HG03571 (cell line): ENCODE results near the gene NPFFR1.

Experiments used
- ATAC-seq: cut with Tn5 transposase; IDR thresholded peaks from one replicate; pipeline ENCODE4 v1.9.1; 2021; ENCODE audit not compliant: unreplicated experiment

NPFFR1 gene

DNA sequence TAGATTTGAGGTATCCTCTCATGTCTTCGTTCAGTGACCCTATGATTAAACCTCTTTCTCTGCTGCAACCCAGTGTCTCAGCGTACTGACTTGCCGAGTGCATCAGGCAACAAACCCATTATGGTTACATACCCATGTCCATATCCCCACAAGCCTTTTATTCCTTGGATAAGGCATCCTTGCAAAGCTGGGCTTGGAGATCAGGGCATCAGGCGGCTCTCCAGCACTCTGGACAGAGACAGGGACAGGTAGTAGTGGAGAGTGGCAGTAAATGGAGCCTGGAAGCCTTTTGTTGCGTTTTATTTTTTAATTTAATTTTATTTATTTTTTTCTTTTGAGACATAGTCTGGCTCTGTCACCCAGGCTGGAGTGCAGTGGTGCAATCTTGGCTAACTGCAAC, 32.0 kb upstream of the NPFFR1 start:
- ATAC-seq = no peak

- ATAC-seq = no peak
Observed at GRCh38 chr10:70315276-70315675, 31.5 kb upstream of the NPFFR1 start.

- ATAC-seq = no peak
Observed at GRCh38 chr10:70312972-70313371, 29.2 kb upstream of the NPFFR1 start.

DNA sequence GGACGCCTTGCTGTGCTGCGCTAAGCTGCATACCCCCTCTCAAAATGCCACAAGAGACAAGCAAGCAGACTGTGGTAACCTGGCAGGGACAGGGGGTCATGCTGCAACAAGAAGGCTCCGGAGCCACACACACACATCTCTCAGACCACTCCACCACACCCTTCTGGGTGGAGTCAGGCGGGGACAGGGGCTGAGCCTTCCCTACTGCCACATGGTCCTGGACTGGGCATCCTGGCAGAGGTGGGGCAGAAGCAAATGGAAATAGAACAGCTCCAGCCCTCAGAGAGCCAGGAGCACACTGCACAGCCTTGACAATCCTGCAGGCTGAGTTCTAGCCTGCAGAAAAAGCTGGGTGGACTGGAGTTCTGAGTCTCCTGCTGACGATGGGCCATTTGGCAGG, 28.4 kb upstream of the NPFFR1 start:
- ATAC-seq = no peak

- ATAC-seq = no peak
Observed at GRCh38 chr10:70311698-70312097, 27.9 kb upstream of the NPFFR1 start.

DNA sequence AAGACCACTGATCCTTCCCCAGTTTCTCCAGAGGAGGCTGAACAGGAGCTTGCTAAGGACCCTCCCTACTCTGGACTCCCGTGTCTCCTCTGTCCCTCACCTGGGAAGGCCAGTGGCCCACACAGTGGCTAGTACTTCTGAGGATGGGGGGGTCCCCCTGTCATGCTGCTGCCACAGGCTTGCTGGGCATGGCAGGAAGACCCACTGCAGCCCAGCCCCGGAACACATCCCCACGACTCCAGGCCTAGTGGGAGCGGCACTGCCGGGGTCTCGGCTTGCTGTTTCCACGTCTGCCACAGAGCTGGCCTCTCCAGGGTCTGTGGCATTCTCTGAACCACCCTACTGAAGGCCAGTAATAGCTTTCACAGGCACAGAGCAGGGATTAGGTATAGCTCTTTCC, 25.9 kb upstream of the NPFFR1 start:
- no peak for ATAC-seq

DNA sequence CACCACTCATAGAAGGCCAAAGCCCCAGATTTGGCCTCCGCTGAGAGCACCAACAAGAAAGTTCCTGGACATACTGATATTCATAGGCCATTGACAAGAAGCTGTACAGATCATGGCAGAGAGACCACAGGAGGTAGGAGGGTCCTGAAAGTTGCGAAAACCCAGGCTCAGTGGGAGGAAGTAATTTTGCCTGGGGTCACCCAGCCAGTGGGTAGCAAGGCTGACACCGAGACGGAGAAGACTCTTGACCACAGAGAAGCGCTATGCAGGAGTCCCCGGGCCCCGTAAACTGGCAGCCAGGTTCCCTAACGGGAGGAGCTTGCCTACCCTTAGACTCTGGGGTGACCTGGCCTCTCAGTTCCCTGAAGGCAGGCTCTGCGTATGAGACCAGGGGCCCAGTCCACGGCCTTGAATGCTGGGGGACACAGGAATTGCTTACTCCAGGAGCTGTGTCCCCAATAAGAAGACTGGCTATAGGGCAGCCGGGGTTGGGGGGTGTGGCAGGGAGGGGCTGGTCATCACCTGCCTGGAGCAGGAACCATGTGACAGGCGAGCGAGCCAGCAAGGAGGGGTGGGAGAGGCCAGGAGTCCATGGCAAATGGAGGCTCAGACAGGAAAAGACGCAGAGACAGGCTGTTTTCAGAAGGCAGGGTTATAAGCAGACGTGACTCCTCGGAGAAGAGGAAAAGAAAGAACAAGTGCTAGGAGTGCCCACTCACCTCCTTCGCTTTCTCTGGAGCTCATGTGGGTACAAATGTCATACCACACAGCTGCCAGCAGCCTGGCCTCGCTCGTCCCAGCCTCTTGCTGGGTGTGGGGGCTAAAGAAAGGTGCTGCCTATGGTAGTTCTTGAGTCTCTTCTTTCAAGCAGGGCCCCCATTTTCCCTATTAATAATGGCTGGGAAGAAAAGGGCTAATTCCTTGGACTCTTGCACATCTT, 24.6 kb upstream of the NPFFR1 start:
- ATAC-seq = no peak

- no peak for ATAC-seq
Observed at GRCh38 chr10:70306886-70307520, 23.2 kb upstream of the NPFFR1 start.

DNA sequence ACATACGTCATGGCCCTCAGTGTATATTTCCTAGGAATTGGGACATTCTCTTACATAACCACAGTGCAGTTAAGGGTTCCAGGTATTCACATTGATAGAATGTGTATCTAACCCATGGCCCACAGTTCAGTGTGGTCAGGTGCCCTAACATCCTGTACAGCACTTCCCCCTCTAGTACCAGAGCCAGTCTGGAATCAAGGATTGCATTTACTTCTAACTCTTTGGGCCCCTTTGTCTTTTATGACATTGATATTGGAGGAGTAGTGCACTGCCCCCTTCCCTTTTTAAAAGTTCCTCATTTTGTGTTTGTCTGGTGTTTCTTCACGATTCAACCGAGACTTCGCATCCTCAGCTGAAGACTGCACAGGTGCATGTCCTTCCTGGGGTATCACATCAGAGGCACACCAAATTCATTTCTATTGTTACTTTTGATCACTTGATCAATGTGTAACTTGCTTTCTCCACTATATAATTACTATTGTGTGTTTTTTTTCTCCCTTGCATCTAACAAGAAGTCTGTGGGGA, 22.4 kb upstream of the NPFFR1 start:
- no peak for ATAC-seq

GRCh38 chr10:70303730-70304129, 19.9 kb upstream of the NPFFR1 start:
- no peak for ATAC-seq

DNA sequence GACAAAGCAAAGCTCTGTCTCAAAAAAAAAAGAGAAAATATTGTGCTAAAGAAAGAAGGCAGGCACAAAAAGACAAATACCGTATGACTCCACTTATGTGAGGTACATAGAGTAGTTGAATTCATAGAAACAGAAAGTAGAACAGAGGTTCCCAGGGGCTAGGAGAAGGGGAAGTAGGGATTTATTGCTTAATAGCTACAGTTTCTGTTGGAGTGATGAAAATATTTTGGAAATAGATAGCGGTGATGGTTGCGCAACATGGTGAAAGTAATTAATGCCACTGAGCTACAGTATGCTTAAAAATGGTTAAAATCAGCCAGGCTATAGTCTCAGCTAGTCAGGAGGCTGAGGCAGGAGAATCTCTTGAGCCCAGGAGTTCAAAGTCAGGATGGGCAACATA, 18.5 kb upstream of the NPFFR1 start:
- ATAC-seq = no peak

DNA sequence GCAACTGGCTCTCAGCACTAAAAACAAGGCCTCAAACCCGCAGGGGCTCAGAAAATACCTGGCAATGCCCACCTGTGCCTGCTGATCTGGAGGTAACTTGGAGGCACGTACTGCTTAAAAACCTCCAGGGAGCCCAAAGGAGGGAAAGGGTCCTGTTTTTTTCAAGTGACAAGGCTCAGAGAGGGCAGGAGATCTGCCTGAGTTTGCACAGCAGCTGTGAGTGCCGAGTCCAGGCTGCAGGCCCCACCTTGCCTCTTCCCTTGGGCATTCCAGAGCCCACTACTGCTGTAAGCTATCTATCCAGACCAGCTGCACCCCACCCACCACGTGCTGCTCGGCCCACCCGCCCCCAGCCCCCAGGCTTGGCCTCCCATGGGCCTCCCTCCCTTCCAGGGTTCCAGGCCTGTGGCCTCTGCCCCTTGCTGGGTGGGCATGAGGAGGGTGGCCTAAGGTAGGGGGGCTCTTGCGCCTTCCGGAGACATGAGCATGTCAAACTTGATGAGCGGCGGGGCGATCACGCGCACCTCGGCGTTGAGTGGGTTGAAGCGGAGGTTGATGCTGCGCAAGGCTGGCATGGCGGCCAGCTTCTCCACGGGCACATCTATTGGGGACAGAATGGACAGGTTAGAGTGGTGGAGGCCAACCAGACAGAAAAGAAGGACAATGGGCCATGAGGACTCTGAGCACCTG, 17.2 kb upstream of the NPFFR1 start:
- no peak for ATAC-seq

DNA sequence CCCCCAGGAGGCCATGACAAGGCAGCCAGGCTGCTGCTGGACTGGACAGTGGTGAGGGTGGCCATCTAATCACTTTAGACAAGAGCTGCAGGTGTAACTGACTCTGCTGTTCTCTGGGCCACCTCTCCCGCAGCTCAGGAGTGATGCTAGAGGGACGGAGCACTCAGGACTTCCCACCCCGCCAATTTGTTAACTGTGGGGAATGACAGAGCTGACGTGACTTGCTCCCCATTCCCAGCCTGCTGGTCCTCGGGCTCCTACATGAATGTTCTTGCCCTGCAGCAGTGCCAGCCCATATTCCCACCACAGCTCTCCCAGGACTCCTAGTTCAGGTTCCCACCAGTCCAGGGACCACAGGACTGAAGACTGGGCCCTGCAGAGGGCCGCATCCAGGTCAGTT, 16.7 kb upstream of the NPFFR1 start:
- no peak for ATAC-seq

GRCh38 chr10:70299876-70300275, 16.1 kb upstream of the NPFFR1 start:
- no peak for ATAC-seq

DNA sequence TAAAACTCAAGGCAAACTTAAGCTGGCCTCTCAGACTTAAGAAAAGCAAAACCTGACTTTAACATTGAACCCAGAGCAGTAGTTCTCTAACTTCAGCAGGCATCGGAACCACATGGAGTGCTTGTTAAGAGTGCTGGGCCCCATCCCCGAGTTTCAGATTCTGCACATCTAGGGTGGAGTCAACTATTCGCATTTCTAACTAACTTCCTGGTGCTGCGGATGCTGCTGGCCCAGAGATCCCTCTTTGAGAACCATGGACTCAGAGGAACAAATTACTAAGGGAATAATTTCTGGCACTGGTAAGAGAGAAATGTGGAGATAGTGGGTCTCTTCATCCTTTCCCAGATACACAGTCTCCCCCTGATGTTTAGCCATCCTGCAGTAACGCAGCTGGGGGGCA, 14.6 kb upstream of the NPFFR1 start:
- ATAC-seq = no peak

GRCh38 chr10:70297224-70297623, 13.4 kb upstream of the NPFFR1 start:
- no peak for ATAC-seq

DNA sequence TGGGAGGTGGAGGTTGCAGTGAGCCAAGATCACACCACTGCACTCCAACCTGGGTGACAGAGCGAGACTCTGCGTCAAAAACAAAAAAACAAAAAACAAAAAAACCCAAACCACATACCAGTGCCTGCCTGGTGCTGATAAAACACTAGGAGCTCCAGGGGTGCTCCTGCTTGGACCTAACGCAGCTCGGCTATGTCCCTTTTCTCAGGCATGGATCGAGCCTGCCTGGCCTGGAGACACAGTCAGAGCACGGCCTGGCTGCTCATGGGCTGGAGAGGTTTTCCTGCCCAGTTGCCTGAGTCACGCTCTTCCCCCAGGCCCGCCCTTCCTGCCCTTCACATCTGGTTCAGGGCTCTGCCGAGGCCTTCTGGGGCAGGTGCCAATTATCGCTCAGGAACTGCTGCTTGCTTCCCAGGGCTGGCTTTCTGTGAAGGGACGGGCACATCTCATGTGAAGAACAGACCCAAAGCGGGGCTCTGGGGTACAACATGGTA, 12.6 kb upstream of the NPFFR1 start:
- no peak for ATAC-seq

DNA sequence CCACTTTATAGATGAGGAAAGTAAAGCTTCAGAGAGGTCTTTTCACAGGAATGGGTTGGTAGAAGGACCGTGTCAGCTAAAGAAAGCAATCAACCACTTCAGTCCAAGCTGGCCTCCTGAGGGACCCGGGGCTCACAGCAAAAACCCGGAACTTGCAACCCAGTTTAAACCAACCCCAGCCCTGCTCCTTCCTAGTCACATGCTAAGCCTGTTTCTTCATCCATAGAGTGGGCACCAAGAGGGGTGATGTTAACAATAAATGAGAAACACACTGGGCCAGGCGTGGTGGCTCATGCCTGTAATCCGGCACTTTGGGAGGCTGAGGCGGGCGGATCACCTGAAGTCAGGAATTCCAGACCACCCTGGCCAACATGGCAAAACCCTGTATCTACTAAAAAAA, 12.1 kb upstream of the NPFFR1 start:
- ATAC-seq = no peak

- no peak for ATAC-seq
Observed at GRCh38 chr10:70295321-70295720, 11.5 kb upstream of the NPFFR1 start.

GRCh38 chr10:70293169-70293843, 9.5 kb upstream of the NPFFR1 start:
- ATAC-seq = peak; percentile 79

DNA sequence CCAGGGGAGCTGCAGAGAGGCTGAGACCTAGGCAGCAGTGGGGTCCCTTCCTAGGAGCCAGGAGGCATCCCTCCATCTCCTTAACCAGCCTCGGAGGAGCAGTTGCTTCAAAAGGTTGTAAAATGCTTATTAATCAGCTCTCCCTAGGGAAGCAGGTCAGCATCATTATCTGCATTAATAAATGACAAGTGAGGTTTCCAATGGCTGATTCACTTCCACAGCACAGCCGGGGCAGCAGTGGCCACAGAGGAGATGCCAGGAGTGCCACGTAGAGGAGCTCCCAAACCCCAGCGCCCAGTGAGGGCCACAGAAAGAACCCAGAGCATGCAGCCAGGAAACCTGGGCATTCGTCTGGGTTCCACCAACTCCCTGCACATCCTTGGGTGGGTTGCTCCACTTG, 8.2 kb upstream of the NPFFR1 start:
- no peak for ATAC-seq
